Fibroblast of lung (primary cell): Measurements from ENCODE around the gene ARSD. TPM values are rescaled to one million over a fixed set of nuclear protein-coding genes. Genes with fewer than 3 reads are reported as not detected.

ENCODE experiments used
- DNase-seq, 2 donors: peaks; one replicate each; pipeline versions ENCODE4 v3.0.0 to v3.0.0-alpha.2; 2010; ENCODE audit warnings: low read depth in 2 of 2
- H2AFZ ChIP-seq: 2 replicates; pipeline ENCODE4 v1.5.1; 2012; ENCODE audit warnings: low read length, control low read depth, inconsistent platforms
- H3K27ac ChIP-seq: 2 replicates; pipeline ENCODE4 v1.5.1; 2011; ENCODE audit warnings: low read length, control low read depth; ENCODE audit not compliant: insufficient read depth
- H3K27me3 ChIP-seq: 2 replicates; pipeline ENCODE4 v1.5.1; 2011; ENCODE audit warnings: mild to moderate bottlenecking, low read length; ENCODE audit not compliant: control insufficient read depth, insufficient read depth
- H3K36me3 ChIP-seq: 2 replicates; pipeline ENCODE4 v1.5.1; 2011; ENCODE audit warnings: low read length; ENCODE audit not compliant: control insufficient read depth, insufficient read depth
- H3K4me1 ChIP-seq: 2 replicates; pipeline ENCODE4 v1.5.1; 2011; ENCODE audit warnings: low read length; ENCODE audit not compliant: control insufficient read depth, insufficient read depth; ENCODE audit errors: extremely low read depth
- H3K4me2 ChIP-seq: 2 replicates; pipeline ENCODE4 v1.5.1; 2011; ENCODE audit warnings: low read length, control low read depth; ENCODE audit not compliant: insufficient read depth; ENCODE audit errors: extremely low read depth
- H3K4me3 ChIP-seq, 4 experiments: fragments of 200-600 bp in 1 of 4; sonication (generic) in 1 of 4; replicated peaks in 1 of 4; 2 replicates each; pipeline ENCODE4 v1.5.1; 2011 to 2016; ENCODE audit warnings: low read length in 4 of 4, low read depth in 3 of 4, mild to moderate bottlenecking in 3 of 4, control low read depth in 2 of 4, inconsistent platforms in 1 of 4, mixed read lengths in 1 of 4; ENCODE audit not compliant: insufficient read depth in 1 of 4; ENCODE audit errors: control extremely low read depth in 1 of 4
- H3K79me2 ChIP-seq: 2 replicates; pipeline ENCODE4 v1.5.1; 2012; ENCODE audit warnings: mild to moderate bottlenecking, low read length, inconsistent platforms; ENCODE audit not compliant: control insufficient read depth, insufficient read depth
- H3K9ac ChIP-seq: 2 replicates; pipeline ENCODE4 v1.5.1; 2011; ENCODE audit warnings: mild to moderate bottlenecking, low read length, control low read depth; ENCODE audit not compliant: insufficient read depth
- H3K9me3 ChIP-seq: 2 replicates; pipeline ENCODE4 v1.5.1; 2012; ENCODE audit warnings: low read depth, low read length; ENCODE audit not compliant: control insufficient read depth, insufficient read depth
- H4K20me1 ChIP-seq: 2 replicates; pipeline ENCODE4 v1.5.1; 2011; ENCODE audit warnings: low read length; ENCODE audit not compliant: control insufficient read depth, insufficient read depth; ENCODE audit errors: extremely low read depth
- EZH2 ChIP-seq: IDR thresholded peaks from 2 replicates; pipeline ENCODE4 v1.5.1; 2012; ENCODE audit warnings: low read length, control low read depth, mild to moderate bottlenecking; ENCODE audit errors: missing control alignments
- polyA plus RNA-seq, 2 donors: library from polyadenylated mRNA; depleted of rRNA in 1 of 2; stranded (reverse) in 1 of 2; unstranded in 1 of 2; fragments of >200 nt; gene quantifications; 2 replicates each; pipeline ENCODE4 v1.2.1, GENCODE V29; 2011 to 2012; ENCODE audit warnings: missing spikeins in 1 of 2
- total RNA-seq: library from RNA; depleted of rRNA; stranded (reverse); fragments of >200 nt; gene quantifications from 2 replicates; pipeline ENCODE4 v1.2.1, GENCODE V29; 2014
- TF ChIP-seq, protein P1 (sequence below), 2 donors: IDR thresholded peaks in 1 of 2; conservative IDR thresholded peaks in 1 of 2; 1 replicate in 1 of 2; 2 replicates in 1 of 2; pipeline ENCODE4 v1.5.1; 2011 to 2012; ENCODE audit warnings: low read length in 2 of 2, control low read depth in 1 of 2, inconsistent platforms in 1 of 2, low read depth in 1 of 2, mild to moderate bottlenecking in 1 of 2

ARSD gene
- total and polyA plus RNA-seq, 2 donors (not counting 1 experiment from before 2014, with no cell fraction given), result 7.5 to 30.7 TPM

DNA sequence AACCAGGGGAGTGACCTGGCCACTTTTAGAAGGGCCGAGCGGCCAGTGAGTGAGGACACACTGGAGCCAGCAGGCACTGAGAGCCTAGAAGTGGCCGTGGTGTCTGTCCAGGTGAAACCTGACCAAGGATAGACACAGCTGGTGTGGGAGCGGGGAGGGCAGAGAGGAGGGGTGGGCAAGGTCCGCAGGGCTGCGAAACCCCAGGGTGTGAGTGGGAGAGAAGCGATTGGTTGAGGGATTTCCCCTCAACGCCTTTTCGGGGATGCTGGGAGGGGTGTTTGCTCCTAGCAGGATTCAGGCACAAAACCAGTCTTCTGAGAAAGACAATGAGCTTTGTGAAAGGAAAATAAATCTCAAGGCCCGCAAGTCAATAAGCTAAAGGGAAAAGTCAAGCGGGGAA lies 33.2 kb upstream of the ARSD start:
- no peaks in the 10 kb centered on the region for H3K79me2 ChIP-seq
- H3K4me2 ChIP-seq, result no peak overlapping the region
- H3K27ac ChIP-seq, result no peak overlapping the region
- no peak overlapping the region for H3K9ac ChIP-seq
- H2AFZ ChIP-seq, result no peak overlapping the region
- no peaks in the 10 kb centered on the region for H4K20me1 ChIP-seq
- no peaks in the 10 kb centered on the region for H3K9me3 ChIP-seq
- no peaks in the 10 kb centered on the region for H3K27me3 ChIP-seq
- TF ChIP-seq, protein P1, sequence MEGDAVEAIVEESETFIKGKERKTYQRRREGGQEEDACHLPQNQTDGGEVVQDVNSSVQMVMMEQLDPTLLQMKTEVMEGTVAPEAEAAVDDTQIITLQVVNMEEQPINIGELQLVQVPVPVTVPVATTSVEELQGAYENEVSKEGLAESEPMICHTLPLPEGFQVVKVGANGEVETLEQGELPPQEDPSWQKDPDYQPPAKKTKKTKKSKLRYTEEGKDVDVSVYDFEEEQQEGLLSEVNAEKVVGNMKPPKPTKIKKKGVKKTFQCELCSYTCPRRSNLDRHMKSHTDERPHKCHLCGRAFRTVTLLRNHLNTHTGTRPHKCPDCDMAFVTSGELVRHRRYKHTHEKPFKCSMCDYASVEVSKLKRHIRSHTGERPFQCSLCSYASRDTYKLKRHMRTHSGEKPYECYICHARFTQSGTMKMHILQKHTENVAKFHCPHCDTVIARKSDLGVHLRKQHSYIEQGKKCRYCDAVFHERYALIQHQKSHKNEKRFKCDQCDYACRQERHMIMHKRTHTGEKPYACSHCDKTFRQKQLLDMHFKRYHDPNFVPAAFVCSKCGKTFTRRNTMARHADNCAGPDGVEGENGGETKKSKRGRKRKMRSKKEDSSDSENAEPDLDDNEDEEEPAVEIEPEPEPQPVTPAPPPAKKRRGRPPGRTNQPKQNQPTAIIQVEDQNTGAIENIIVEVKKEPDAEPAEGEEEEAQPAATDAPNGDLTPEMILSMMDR (conservative IDR thresholded peaks at IDR 0.05 in 1 of 2, IDR thresholded peaks at IDR 0.05 in 1 of 2; ENCODE audit: low read depth in 1 of 2, low read length in 2 of 2), result no peak
- TF ChIP-seq EZH2, result no peak
- H3K4me3 ChIP-seq, result no peak overlapping the region
- DNase-seq, result no peak
- no peaks in the 10 kb centered on the region for H3K36me3 ChIP-seq
- H3K4me1 ChIP-seq, result no peaks in the 10 kb centered on the region

DNA sequence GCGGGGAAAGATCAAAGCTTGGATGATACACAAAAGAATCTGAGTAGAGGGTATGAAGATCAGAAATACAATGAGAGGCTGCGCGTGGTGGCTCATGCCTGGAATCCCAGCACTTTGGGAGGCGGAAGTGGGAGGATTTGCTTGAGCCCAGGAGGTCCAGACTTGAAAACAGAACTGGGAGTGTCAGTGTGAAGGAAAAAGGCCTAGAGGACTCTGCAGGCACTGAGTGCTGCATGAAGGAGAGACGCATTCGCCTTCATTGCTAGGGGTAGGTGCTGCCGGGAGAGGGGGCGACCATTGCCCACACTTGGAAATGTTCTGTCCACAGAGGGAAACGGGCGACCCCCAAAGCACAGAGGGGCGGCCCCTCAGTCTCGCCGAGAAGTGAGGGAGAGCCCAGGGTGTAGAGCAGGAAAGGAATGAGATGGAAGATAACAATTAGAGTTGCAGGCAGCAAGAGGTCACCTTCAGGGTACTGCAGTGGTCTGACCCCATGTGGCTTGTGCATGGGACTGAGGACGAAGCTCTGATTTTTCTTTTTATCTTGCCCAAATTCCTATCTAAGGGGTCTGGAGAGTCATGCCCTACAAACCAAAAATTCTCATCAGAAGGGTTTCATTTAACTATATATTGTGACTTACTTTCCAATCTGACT lies 31.8 kb upstream of the ARSD start:
- Histone ChIP-seq H3K4me3 (no peak overlapping the region), H3K36me3 (no peaks in the 10 kb centered on the region), H2AFZ (no peak overlapping the region), H3K9me3 (no peaks in the 10 kb centered on the region), H3K27ac (no peak overlapping the region), H4K20me1 (no peaks in the 10 kb centered on the region), H3K4me1 (no peaks in the 10 kb centered on the region), H3K4me2 (no peak overlapping the region), H3K79me2 (no peaks in the 10 kb centered on the region), H3K9ac (no peak overlapping the region), H3K27me3 (no peaks in the 10 kb centered on the region)
- TF ChIP-seq, protein P1 (conservative IDR thresholded peaks at IDR 0.05 in 1 of 2, IDR thresholded peaks at IDR 0.05 in 1 of 2; ENCODE audit: low read depth in 1 of 2, low read length in 2 of 2), result no peak
- no peak for TF ChIP-seq EZH2
- no peak for DNase-seq

- no peaks in the 10 kb centered on the region for H3K79me2 ChIP-seq
- H3K36me3 ChIP-seq, result no peaks in the 10 kb centered on the region
- H3K4me2 ChIP-seq, result no peak overlapping the region
- no peak for DNase-seq
- no peak overlapping the region for H3K4me3 ChIP-seq
- H3K4me1 ChIP-seq, result no peaks in the 10 kb centered on the region
- no peak overlapping the region for H3K27ac ChIP-seq
- no peaks in the 10 kb centered on the region for H3K9me3 ChIP-seq
- no peak overlapping the region for H2AFZ ChIP-seq
- H3K27me3 ChIP-seq, result no peaks in the 10 kb centered on the region
- no peak overlapping the region for H3K9ac ChIP-seq
- H4K20me1 ChIP-seq, result no peaks in the 10 kb centered on the region
- TF ChIP-seq EZH2, result no peak
Observed at GRCh38 chrX:2958199-2958598, 29.1 kb upstream of the ARSD start.
